ENCODE data around the gene PEX5L.

- TF ChIP-seq CTCF (IDR thresholded peaks at IDR 0.05): no peak
- no peak for TF ChIP-seq POLR2A (IDR thresholded peaks at IDR 0.05)
Observed at GRCh38 chr3:179921951-179922350, 114.8 kb downstream of the PEX5L start.
